ENCODE data around the gene GABARAPL2.
A peak's percentile ranks its signal among the peaks of the same experiment; 100 is the strongest.
"Not testable (repeated sequence)": the region's sequence is repeated elsewhere in the genome, so short reads cannot be mapped to it uniquely, and the experiment has no call there.

Gene GABARAPL2

DNA sequence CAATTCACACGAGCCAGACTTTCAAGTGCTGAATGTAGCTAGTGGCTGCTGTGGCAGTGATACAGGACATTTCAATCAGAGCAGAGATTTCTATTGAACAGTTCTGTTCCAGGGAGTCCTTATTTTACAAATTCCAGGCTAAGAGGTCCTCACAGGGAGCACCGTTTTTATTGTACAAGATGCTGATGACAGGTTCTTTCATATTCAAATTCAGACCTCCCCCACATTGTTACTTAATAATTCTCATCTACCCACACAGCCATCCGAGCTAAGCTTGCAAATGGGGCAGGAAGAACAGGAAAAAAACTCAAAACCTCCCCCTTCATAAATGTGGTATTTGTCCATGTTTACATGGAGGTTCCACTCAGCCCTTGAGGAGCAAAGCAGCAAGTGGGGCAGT, 9.8 kb downstream of the GABARAPL2 start:
- WGBS, result 73% methylated on average over 3 of the region's 3 CpGs
- Histone ChIP-seq H3K4me1 (ENCODE audit: insufficient read depth, low read length) (peaks cover 9% of the 10 kb centered on the region), H3K36me3 (ENCODE audit: insufficient read depth, low read length) (peaks cover 77% of the 10 kb centered on the region), H3K4me3 (ENCODE audit: low read length) (no peak overlapping the region), H3K9me3 (ENCODE audit: insufficient read depth, low read depth, low read length) (no peaks in the 10 kb centered on the region), H3K27ac (ENCODE audit: low read depth, low read length) (no peak overlapping the region), H3K27me3 (ENCODE audit: insufficient read depth, low read length) (no peaks in the 10 kb centered on the region), H3K9ac (ENCODE audit: low read depth, low read length) (no peak overlapping the region)

DNA sequence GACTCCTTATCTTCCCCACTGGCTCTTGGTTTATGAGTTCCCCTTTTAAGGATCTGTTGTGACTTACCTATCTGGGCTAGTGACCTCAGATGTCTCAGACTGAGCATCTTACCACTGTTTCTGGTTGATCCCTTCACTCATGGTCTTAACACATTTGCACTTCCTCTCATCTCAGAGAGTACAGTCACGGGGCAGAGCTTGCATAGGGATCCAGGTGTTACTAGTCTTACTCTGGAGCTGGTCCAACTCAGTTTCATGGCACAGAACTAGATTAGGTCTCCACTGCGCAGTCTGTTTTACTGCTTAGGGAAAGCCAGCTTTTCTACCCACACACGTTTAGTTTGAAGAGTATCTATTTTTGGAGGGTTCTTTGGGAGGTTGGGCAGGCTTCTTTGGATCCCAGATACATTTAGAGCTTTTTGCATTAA, 10.2 kb downstream of the GABARAPL2 start:
- Histone ChIP-seq H3K9me3 (ENCODE audit: insufficient read depth, low read depth, low read length) (no peaks in the 10 kb centered on the region), H3K27ac (ENCODE audit: low read depth, low read length) (no peak overlapping the region), H3K4me3 (ENCODE audit: low read length) (no peak overlapping the region), H3K36me3 (ENCODE audit: insufficient read depth, low read length) (peaks cover 72% of the 10 kb centered on the region), H3K27me3 (ENCODE audit: insufficient read depth, low read length) (no peaks in the 10 kb centered on the region), H3K4me1 (ENCODE audit: insufficient read depth, low read length) (peaks cover 9% of the 10 kb centered on the region), H3K9ac (ENCODE audit: low read depth, low read length) (no peak overlapping the region)
- 74% methylated on average over 3 of the region's 3 CpGs for WGBS

DNA sequence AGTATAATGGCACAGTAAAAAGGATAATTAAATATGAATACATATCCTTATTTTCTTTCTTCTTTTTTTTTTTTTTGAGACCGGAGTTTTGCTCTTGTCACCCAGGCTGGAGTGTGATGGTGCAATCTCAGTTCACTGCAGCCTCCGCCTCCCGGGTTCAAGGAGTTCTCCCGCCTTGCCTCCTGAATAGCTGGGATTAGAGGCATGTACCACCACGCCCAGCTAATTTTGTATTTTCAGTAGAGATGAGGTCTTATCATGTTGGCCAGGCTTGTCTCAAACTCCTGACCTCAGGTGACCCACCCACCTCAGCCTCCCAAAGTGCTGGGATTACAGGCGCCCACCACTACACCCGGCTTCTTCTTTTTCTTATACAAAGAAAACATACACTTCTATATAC, 12.0 kb downstream of the GABARAPL2 start:
- Histone ChIP-seq H3K4me3 (ENCODE audit: low read length) (no peak overlapping the region), H3K27me3 (ENCODE audit: insufficient read depth, low read length) (no peaks in the 10 kb centered on the region), H3K9ac (ENCODE audit: low read depth, low read length) (no peak overlapping the region), H3K4me1 (ENCODE audit: insufficient read depth, low read length) (peaks cover 9% of the 10 kb centered on the region), H3K27ac (ENCODE audit: low read depth, low read length) (no peak overlapping the region), H3K36me3 (ENCODE audit: insufficient read depth, low read length) (peaks cover 57% of the 10 kb centered on the region), H3K9me3 (ENCODE audit: insufficient read depth, low read depth, low read length) (no peaks in the 10 kb centered on the region)
- WGBS, result 95% methylated on average over 6 of the region's 7 CpGs

DNA sequence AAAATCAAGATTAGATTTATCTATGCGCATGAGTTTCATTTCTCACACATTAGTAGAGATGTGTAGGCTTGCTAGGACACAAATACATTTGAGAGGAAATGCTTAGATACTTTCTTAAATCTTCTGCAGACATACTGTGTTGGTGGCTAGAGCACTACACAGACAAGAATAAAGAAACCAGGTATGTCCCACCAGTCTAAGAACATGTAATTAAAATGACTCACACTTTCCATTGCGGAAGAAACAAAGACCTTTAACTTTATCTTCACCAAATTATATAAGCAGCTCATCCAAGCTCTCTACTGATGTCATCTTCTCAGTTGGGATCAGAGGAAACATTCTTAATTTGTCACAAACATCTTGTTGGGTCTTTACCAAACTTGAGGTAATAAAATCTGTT, 12.5 kb downstream of the GABARAPL2 start:
- peaks cover 51% of the 10 kb centered on the region for H3K36me3 ChIP-seq (ENCODE audit: insufficient read depth, low read length)
- peaks cover 9% of the 10 kb centered on the region for H3K4me1 ChIP-seq (ENCODE audit: insufficient read depth, low read length)
- no peak overlapping the region for H3K9ac ChIP-seq (ENCODE audit: low read depth, low read length)
- H3K4me3 ChIP-seq (ENCODE audit: low read length), result no peak overlapping the region
- 98% methylated on average over 1 of the region's 2 CpGs for WGBS
- H3K9me3 ChIP-seq (ENCODE audit: insufficient read depth, low read depth, low read length), result no peaks in the 10 kb centered on the region
- no peaks in the 10 kb centered on the region for H3K27me3 ChIP-seq (ENCODE audit: insufficient read depth, low read length)
- H3K27ac ChIP-seq (ENCODE audit: low read depth, low read length), result no peak overlapping the region

DNA sequence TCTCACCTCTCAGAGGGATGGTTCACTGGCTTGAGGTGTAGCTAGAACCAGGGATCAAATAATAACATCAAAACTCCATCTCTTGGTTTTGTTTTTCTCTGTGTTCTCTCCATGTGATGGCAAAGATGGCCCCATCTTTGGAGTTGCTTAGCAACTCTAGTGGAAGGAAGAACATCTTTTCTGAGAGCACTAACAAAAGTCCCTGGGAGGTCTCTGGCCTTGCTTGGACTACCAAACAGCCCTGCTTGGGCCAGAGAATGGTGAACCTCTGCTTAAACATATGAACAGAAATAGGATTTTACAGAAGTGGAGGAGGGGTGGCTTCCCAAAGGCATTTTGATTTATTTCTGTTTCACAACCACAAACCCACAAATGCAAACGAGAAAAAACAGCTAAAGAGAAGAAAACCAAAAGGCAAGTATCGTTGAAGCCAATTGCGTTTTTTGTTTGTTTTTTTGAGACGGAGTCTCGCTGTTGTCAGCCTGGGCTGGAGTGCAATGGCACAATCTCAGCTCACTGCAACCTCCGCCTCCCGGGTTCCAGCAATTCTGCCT, 13.2 kb downstream of the GABARAPL2 start:
- Histone ChIP-seq H3K36me3 (ENCODE audit: insufficient read depth, low read length) (peaks cover 45% of the 10 kb centered on the region), H3K4me1 (ENCODE audit: insufficient read depth, low read length) (peaks cover 9% of the 10 kb centered on the region), H3K9ac (ENCODE audit: low read depth, low read length) (no peak overlapping the region), H3K4me3 (ENCODE audit: low read length) (no peak overlapping the region), H3K9me3 (ENCODE audit: insufficient read depth, low read depth, low read length) (no peaks in the 10 kb centered on the region), H3K27me3 (ENCODE audit: insufficient read depth, low read length) (no peaks in the 10 kb centered on the region), H3K27ac (ENCODE audit: low read depth, low read length) (no peak overlapping the region)
- 94% methylated on average over 7 of the region's 7 CpGs for WGBS

DNA sequence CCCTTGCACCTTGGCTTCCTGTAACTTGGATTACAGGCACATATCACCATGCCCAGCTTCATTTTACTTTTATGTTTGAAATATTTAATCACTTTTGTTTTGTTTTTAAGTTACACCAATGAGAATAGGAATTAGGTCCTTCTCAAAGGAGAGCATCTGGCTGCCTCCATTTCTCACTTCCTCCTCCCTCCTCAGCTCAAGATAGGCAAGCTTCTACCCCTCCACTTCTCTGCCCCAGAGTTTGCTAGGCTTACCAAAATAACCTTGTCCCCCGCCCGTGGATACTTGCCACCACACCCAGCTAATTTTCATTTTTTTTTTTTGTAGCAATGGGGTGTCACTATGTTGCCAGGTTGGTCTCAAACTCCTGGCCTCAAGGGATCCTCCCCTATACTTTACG, 17.9 kb downstream of the GABARAPL2 start:
- Histone ChIP-seq H3K9ac (ENCODE audit: low read depth, low read length) (no peak overlapping the region), H3K9me3 (ENCODE audit: insufficient read depth, low read depth, low read length) (no peaks in the 10 kb centered on the region), H3K4me3 (ENCODE audit: low read length) (no peak overlapping the region), H3K27ac (ENCODE audit: low read depth, low read length) (no peak overlapping the region), H3K4me1 (ENCODE audit: insufficient read depth, low read length) (peaks cover under 1% of the 10 kb centered on the region; the same call in 1 of the 2 replicates), H3K27me3 (ENCODE audit: insufficient read depth, low read length) (no peaks in the 10 kb centered on the region), H3K36me3 (ENCODE audit: insufficient read depth, low read length) (peaks cover 9% of the 10 kb centered on the region)
- 88% methylated on average over 3 of the region's 3 CpGs for WGBS

DNA sequence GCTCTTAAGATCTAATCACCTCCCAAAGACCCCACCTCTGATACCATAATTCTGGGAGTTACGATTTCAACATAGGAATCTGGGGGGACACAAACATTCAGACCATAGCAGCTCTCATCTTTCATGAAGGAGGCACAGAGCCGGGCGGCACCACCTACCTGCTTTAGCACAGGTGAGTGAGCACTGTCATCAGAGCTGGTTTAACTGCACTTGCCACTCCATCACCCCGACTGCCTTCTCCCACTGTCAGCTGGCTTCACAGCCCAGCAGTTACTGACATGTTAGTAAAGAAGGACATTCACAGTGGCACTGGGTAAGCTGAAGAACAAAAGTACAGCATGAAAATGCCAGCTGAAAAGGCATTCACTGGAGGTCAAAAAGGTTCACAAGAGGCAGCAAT, 22.5 kb downstream of the GABARAPL2 start:
- H3K27ac ChIP-seq (ENCODE audit: low read depth, low read length), result no peak overlapping the region
- H3K4me1 ChIP-seq (ENCODE audit: insufficient read depth, low read length), result peaks cover 25% of the 10 kb centered on the region
- H3K27me3 ChIP-seq (ENCODE audit: insufficient read depth, low read length), result no peaks in the 10 kb centered on the region
- H3K36me3 ChIP-seq (ENCODE audit: insufficient read depth, low read length), result no peaks in the 10 kb centered on the region
- 97% methylated on average over 4 of the region's 4 CpGs for WGBS
- no peak overlapping the region for H3K4me3 ChIP-seq (ENCODE audit: low read length)
- no peak overlapping the region for H3K9ac ChIP-seq (ENCODE audit: low read depth, low read length)
- no peaks in the 10 kb centered on the region for H3K9me3 ChIP-seq (ENCODE audit: insufficient read depth, low read depth, low read length)

DNA sequence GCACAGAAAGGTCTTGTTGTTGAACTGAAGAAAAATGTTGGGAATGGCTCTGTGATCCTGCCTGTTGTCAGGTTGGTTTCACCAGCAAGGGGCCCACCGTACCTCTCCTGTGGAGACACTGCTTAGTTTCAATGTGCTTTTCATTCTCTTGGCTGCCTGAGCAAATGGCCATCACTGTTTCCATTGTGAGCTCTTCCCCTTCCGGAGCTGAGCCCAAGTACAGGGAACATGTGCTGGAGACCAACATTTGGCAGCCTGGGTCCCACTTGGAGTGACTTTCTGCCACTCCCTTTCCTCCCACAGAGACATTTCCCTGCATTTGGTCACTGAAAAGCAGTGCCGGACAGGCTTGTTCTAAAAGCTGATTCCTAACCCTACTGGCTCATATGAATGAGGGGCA, 23.1 kb downstream of the GABARAPL2 start:
- Histone ChIP-seq H3K27me3 (ENCODE audit: insufficient read depth, low read length) (no peaks in the 10 kb centered on the region), H3K36me3 (ENCODE audit: insufficient read depth, low read length) (no peaks in the 10 kb centered on the region), H3K27ac (ENCODE audit: low read depth, low read length) (peak overlapping the region; percentile 9; the same call in 1 of the 2 replicates), H3K9me3 (ENCODE audit: insufficient read depth, low read depth, low read length) (no peaks in the 10 kb centered on the region), H3K4me1 (ENCODE audit: insufficient read depth, low read length) (peaks cover 29% of the 10 kb centered on the region), H3K4me3 (ENCODE audit: low read length) (no peak overlapping the region), H3K9ac (ENCODE audit: low read depth, low read length) (no peak overlapping the region)
- WGBS, result 93% methylated on average over 3 of the region's 3 CpGs

DNA sequence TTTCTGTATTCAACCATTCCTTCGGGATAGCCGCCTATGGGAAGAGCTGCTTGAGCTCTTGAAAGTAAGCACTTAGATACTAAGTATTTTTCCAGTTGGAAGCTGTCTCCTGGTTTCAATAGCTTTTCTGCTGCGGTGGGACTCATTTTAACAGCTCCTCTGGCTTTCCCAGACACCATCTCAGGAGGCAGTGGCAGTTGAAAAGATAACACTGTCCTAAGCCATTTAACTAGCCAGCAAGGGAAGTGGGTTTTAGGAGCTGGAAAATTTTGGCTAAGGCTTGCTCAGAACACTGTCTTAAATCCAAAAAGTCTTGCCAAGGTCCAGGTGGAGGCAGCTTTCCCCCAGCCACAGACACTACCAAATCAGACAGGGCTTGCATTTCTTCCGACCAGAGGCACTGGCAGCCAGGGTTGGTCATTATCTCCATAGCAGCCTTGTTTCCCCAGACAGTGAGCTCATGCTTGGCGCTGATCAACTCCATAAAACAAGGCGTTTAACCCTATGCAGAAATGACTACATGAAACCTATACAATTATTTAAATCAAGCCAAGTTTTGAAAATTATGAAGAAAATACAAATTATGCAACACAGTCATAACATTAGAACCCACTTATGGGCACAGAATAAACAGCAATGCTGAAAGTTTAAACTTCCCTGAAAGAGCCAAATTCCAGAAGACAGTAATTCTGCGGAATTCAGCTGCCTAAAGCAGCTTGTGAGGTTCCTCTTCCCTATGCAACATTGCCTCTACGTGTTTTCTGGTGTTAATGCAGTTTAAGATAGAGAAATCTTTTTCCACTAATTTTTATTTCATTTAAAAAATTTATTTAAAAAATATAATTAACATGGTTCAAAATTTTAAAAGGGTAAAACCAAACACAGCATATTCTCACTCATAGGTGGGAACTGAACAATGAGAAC, 25.0 kb downstream of the GABARAPL2 start:
- Histone ChIP-seq H3K4me1 (ENCODE audit: insufficient read depth, low read length) (peaks cover 40% of the 10 kb centered on the region), H3K4me3 (ENCODE audit: low read length) (no peak overlapping the region), H3K9me3 (ENCODE audit: insufficient read depth, low read depth, low read length) (no peaks in the 10 kb centered on the region), H3K27me3 (ENCODE audit: insufficient read depth, low read length) (no peaks in the 10 kb centered on the region), H3K9ac (ENCODE audit: low read depth, low read length) (0 out of 2 replicates have a peak overlapping the region, but pooled peaks have one; percentile 3), H3K27ac (ENCODE audit: low read depth, low read length) (peak overlapping the region; percentile 14; the same call in 1 of the 2 replicates), H3K36me3 (ENCODE audit: insufficient read depth, low read length) (no peaks in the 10 kb centered on the region)
- 86% methylated on average over 7 of the region's 8 CpGs for WGBS

DNA sequence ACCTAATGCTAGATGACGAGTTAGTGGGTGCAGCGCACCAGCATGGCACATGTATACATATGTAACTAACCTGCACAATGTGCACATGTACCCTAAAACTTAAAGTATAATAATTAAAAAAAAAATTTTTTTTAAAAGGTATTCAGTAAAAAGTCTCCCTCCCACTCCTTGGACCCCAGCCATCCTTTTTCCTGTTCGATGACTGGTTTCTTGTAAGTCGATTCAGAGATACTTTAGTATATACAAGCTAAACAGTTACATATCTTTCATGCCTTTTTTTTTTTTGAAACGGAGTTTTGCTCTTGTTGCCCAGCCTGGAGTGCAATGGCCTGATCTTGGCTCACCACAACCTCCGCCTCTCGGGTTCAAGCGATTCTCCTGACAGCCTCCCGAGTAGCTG, 25.7 kb downstream of the GABARAPL2 start:
- not testable (repeated sequence) for H3K4me3 ChIP-seq (ENCODE audit: low read length); H3K9me3 ChIP-seq (ENCODE audit: insufficient read depth, low read depth, low read length); H3K27ac ChIP-seq (ENCODE audit: low read depth, low read length); H3K27me3 ChIP-seq (ENCODE audit: insufficient read depth, low read length); H3K36me3 ChIP-seq (ENCODE audit: insufficient read depth, low read length); H3K9ac ChIP-seq (ENCODE audit: low read depth, low read length)
- H3K4me1 ChIP-seq (ENCODE audit: insufficient read depth, low read length), result peaks cover 40% of the 10 kb centered on the region
- WGBS, result 93% methylated on average over 7 of the region's 9 CpGs

DNA sequence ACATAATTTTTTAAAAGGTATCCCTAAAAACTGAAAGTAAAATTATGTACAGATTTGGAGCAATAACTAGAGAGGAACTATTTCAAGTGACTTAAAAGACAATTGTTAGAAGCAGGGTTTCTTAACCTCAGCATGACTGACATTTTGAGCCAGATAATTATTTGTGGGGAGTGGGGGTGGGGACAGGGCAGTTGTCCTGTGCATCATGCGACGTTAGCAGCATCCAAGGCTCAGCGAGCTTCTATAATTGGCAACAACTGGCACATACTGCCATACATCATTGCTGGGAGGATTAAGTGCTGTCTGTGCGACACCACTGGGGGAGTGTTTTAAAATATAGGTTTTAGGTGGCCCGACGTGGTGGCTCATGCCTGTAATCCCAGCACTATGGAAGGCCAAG, 27.1 kb downstream of the GABARAPL2 start:
- Histone ChIP-seq H3K4me1 (ENCODE audit: insufficient read depth, low read length) (peaks cover 40% of the 10 kb centered on the region), H3K27me3 (ENCODE audit: insufficient read depth, low read length) (no peaks in the 10 kb centered on the region), H3K4me3 (ENCODE audit: low read length) (no peak overlapping the region), H3K9me3 (ENCODE audit: insufficient read depth, low read depth, low read length) (peaks cover 4% of the 10 kb centered on the region; the same call in 1 of the 2 replicates), H3K36me3 (ENCODE audit: insufficient read depth, low read length) (peaks cover 13% of the 10 kb centered on the region), H3K27ac (ENCODE audit: low read depth, low read length) (no peak overlapping the region; the same call in 1 of the 2 replicates), H3K9ac (ENCODE audit: low read depth, low read length) (no peak overlapping the region)
- 91% methylated on average over 6 of the region's 6 CpGs for WGBS

All from HUES64 (cell line).